ENCODE results near the gene VSIR. TPM values are rescaled to one million over a fixed set of nuclear protein-coding genes. Genes with fewer than 3 reads are reported as not detected.

The VSIR gene
- total and polyA plus RNA-seq, 2 experiments from 2014 or later: 81.6 to 153 TPM

DNA sequence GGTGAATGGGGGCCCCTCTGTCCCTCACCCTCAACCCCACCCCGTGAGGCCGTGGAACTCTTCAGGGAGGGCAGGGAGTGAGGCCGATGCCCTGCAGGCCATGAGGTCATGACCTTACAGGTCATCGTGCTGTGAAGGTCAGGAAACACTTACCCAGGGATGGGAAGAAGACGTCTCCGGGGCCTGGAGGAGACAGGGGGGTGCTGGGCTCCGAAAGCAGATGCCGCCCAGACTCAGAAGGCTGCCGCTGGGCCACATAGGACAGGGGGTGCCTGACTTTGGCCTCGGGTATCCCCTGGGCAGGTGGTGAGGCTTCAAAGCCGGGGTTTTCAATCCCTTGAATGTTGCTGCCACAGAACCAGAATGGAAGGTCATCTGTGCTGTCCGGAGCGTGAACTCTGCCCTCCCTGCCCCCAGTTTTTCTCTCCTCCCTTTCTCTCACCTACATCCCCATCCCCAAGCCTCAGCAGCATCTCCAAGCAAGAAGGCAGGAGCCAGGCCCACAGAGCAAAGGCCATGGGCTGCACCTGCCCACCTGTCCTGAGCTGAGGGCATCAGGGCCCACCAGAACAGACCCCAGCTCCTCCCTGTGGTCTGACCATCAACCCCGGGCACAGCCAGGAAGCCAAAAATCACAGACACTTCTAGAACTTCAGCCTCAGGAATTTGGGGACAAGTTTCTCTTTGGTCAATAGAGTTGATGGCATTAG, 21.6 kb downstream of the VSIR start:
- H3K4me2 ChIP-seq (ENCODE audit: unreplicated experiment): no peak overlapping the region
- H3F3A ChIP-seq (ENCODE audit: insufficient read depth): no peaks in the 10 kb centered on the region
- H3K4me1 ChIP-seq (ENCODE audit: insufficient read depth): no peaks in the 10 kb centered on the region
- H4K20me1 ChIP-seq (ENCODE audit: insufficient read depth): no peaks in the 10 kb centered on the region
- no peak overlapping the region for H3K4me3 ChIP-seq
- H3K9ac ChIP-seq: no peak overlapping the region
- no peak for TF ChIP-seq EZH2phosphoT487 (IDR thresholded peaks at IDR 0.05; ENCODE audit: insufficient read depth, low read depth)
- no peak for TF ChIP-seq EZH2 (IDR thresholded peaks at IDR 0.05; ENCODE audit: insufficient read depth, poor library complexity, severe bottlenecking)
- WGBS, 2 experiments (ENCODE audit: low coverage in 1 of 2, low lambda C conversion rate in 2 of 2, missing lambda C conversion rate in 2 of 2): 72 to 78% methylated on average over 9 to 14 of the region's 14 CpGs
- H3K9me3 ChIP-seq (ENCODE audit: low read depth): no peaks in the 10 kb centered on the region
- no peak overlapping the region for H2AFZ ChIP-seq
- H3K9me2 ChIP-seq (ENCODE audit: insufficient read depth): no peaks in the 10 kb centered on the region
- DNase-seq: no peak
- no peak overlapping the region for H3K27ac ChIP-seq
- peaks cover 9% of the 10 kb centered on the region; the same call in 1 of the 2 replicates for H3K36me3 ChIP-seq (ENCODE audit: low read depth)
- no peaks in the 10 kb centered on the region for H3K79me2 ChIP-seq (ENCODE audit: insufficient read depth)
- in situ Hi-C loops (cut with MboI): no loop called here
- H3K27me3 ChIP-seq (replicated peaks; ENCODE audit: insufficient read depth): no peaks in the 10 kb centered on the region

DNA sequence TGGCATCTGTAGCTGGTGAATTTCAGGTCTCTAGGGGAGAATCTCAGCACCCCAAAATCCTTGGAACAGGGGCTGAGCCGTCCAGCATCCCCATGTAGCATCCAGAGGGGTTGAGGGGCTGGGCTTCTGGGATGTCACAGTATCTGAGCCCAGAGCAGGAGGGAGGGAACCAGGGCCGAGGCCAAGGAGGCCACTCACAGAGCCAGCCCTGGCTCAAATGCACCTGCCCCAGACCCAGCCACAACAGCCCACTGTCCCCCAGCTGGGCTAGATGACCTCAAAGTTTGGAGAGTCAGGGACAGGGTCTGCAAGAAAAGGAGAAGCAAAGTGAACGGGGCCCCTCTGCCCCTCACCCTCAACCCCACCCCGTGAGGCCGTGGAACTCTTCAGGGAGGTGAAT, 22.3 kb downstream of the VSIR start:
- H3K79me2 ChIP-seq (ENCODE audit: insufficient read depth): no peaks in the 10 kb centered on the region
- no peaks in the 10 kb centered on the region for H3K4me1 ChIP-seq (ENCODE audit: insufficient read depth)
- DNase-seq: no peak
- H4K20me1 ChIP-seq (ENCODE audit: insufficient read depth): no peaks in the 10 kb centered on the region
- H3F3A ChIP-seq (ENCODE audit: insufficient read depth): no peaks in the 10 kb centered on the region
- H3K9ac ChIP-seq: no peak overlapping the region
- H3K27me3 ChIP-seq (replicated peaks; ENCODE audit: insufficient read depth): no peaks in the 10 kb centered on the region
- no peak for TF ChIP-seq EZH2 (IDR thresholded peaks at IDR 0.05; ENCODE audit: insufficient read depth, poor library complexity, severe bottlenecking)
- TF ChIP-seq EZH2phosphoT487 (IDR thresholded peaks at IDR 0.05; ENCODE audit: insufficient read depth, low read depth): no peak
- H3K9me3 ChIP-seq (ENCODE audit: low read depth): no peaks in the 10 kb centered on the region
- WGBS, 2 experiments (ENCODE audit: low coverage in 1 of 2, low lambda C conversion rate in 2 of 2, missing lambda C conversion rate in 2 of 2): 72 to 92% methylated on average over 3 to 5 of the region's 5 CpGs
- H3K9me2 ChIP-seq (ENCODE audit: insufficient read depth): no peaks in the 10 kb centered on the region
- H3K4me2 ChIP-seq (ENCODE audit: unreplicated experiment): no peak overlapping the region
- H2AFZ ChIP-seq: no peak overlapping the region
- no peak overlapping the region for H3K27ac ChIP-seq
- H3K36me3 ChIP-seq (ENCODE audit: low read depth): peaks cover 9% of the 10 kb centered on the region; the same call in 1 of the 2 replicates
- in situ Hi-C loops (cut with MboI): no loop called here
- H3K4me3 ChIP-seq: no peak overlapping the region

- DNase-seq: no peak
- in situ Hi-C loops (cut with MboI): no loop called here
- Histone ChIP-seq H3K79me2 (ENCODE audit: insufficient read depth) (no peaks in the 10 kb centered on the region), H4K20me1 (ENCODE audit: insufficient read depth) (no peaks in the 10 kb centered on the region), H3K27ac (no peak overlapping the region), H3K9ac (no peak overlapping the region), H3K36me3 (ENCODE audit: low read depth) (peaks cover 9% of the 10 kb centered on the region; the same call in 1 of the 2 replicates), H3K4me1 (ENCODE audit: insufficient read depth) (no peaks in the 10 kb centered on the region), H3K9me3 (ENCODE audit: low read depth) (no peaks in the 10 kb centered on the region), H2AFZ (no peak overlapping the region), H3K4me2 (ENCODE audit: unreplicated experiment) (no peak overlapping the region), H3K27me3 (replicated peaks; ENCODE audit: insufficient read depth) (no peaks in the 10 kb centered on the region), H3F3A (ENCODE audit: insufficient read depth) (no peaks in the 10 kb centered on the region), H3K9me2 (ENCODE audit: insufficient read depth) (no peaks in the 10 kb centered on the region), H3K4me3 (no peak overlapping the region)
- no peak for TF ChIP-seq EZH2 (IDR thresholded peaks at IDR 0.05; ENCODE audit: insufficient read depth, poor library complexity, severe bottlenecking)
- TF ChIP-seq EZH2phosphoT487 (IDR thresholded peaks at IDR 0.05; ENCODE audit: insufficient read depth, low read depth): no peak
- WGBS, 2 experiments (ENCODE audit: low coverage in 1 of 2, low lambda C conversion rate in 2 of 2, missing lambda C conversion rate in 2 of 2): 85 to 91% methylated on average over 15 of the region's 15 CpGs
These were observed 23.0 kb downstream of the VSIR start for GRCh38 chr10:71750124-71750841.

GRCh38 chr10:71749396-71749795, 23.9 kb downstream of the VSIR start:
- no peaks in the 10 kb centered on the region for H3K27me3 ChIP-seq (replicated peaks; ENCODE audit: insufficient read depth)
- no peak overlapping the region for H3K4me2 ChIP-seq (ENCODE audit: unreplicated experiment)
- no peaks in the 10 kb centered on the region for H3K9me2 ChIP-seq (ENCODE audit: insufficient read depth)
- H2AFZ ChIP-seq: no peak overlapping the region
- no peak overlapping the region for H3K4me3 ChIP-seq
- in situ Hi-C loops (cut with MboI): no loop called here
- H3K36me3 ChIP-seq (ENCODE audit: low read depth): peaks cover 9% of the 10 kb centered on the region; the same call in 1 of the 2 replicates
- no peaks in the 10 kb centered on the region for H3K9me3 ChIP-seq (ENCODE audit: low read depth)
- H4K20me1 ChIP-seq (ENCODE audit: insufficient read depth): no peaks in the 10 kb centered on the region
- no peak for DNase-seq
- TF ChIP-seq EZH2phosphoT487 (IDR thresholded peaks at IDR 0.05; ENCODE audit: insufficient read depth, low read depth) (no peak), EZH2 (IDR thresholded peaks at IDR 0.05; ENCODE audit: insufficient read depth, poor library complexity, severe bottlenecking) (no peak)
- no peaks in the 10 kb centered on the region for H3F3A ChIP-seq (ENCODE audit: insufficient read depth)
- 80 to 84% methylated on average over 4 of the region's 4 CpGs for WGBS, 2 experiments (ENCODE audit: low coverage in 1 of 2, low lambda C conversion rate in 2 of 2, missing lambda C conversion rate in 2 of 2)
- no peak overlapping the region for H3K27ac ChIP-seq
- no peak overlapping the region for H3K9ac ChIP-seq
- H3K4me1 ChIP-seq (ENCODE audit: insufficient read depth): no peaks in the 10 kb centered on the region
- no peaks in the 10 kb centered on the region for H3K79me2 ChIP-seq (ENCODE audit: insufficient read depth)

Data from GM23248 (cell line).